GM12872 (cell line): Measurements from ENCODE around the gene COX7A2.

Experiments
- CTCF ChIP-seq: IDR thresholded peaks from 3 replicates; pipeline ENCODE4 v1.5.1; 2011; ENCODE audit warnings: low read depth, mild to moderate bottlenecking, low read length, moderate library complexity; ENCODE audit not compliant: insufficient read depth

The COX7A2 gene

GRCh38 chr6:75249837-75250236 is 6.2 kb upstream of the COX7A2 start:
- TF ChIP-seq CTCF, result no peak

- TF ChIP-seq CTCF, result no peak
These were observed 2.8 kb upstream of the COX7A2 start for GRCh38 chr6:75246386-75246785.

GRCh38 chr6:75244063-75244584 is 523 bp upstream of the COX7A2 start:
- no peak for TF ChIP-seq CTCF

- no peak for TF ChIP-seq CTCF
These were observed 7.0 kb downstream of the COX7A2 start for GRCh38 chr6:75236630-75237029.

GRCh38 chr6:75235271-75235670 is 8.3 kb downstream of the COX7A2 start:
- TF ChIP-seq CTCF, result no peak

- TF ChIP-seq CTCF, result no peak
These were observed 9.3 kb downstream of the COX7A2 start for GRCh38 chr6:75234126-75234865.

- TF ChIP-seq CTCF, result no peak
These were observed 10.4 kb downstream of the COX7A2 start for GRCh38 chr6:75233092-75233615.
